MM.1S (cell line): ENCODE measurements around the gene C1orf74.

ENCODE experiments used
- CTCF ChIP-seq: fragments of 300-600 bp; sonication (generic); IDR thresholded peaks from 2 replicates; pipeline ENCODE4 v1.5.1; 2016; ENCODE audit warnings: antibody characterized with exemption, low read length, mixed read lengths
- EZH2 ChIP-seq: fragments of 300-600 bp; sonication (generic); optimal IDR thresholded peaks from 2 replicates; pipeline ENCODE3; 2017; ENCODE audit warnings: low read depth, mild to moderate bottlenecking, antibody characterized with exemption, low read length, mixed read lengths

GRCh38 chr1:209751627-209752231 lies 32.6 kb downstream of the C1orf74 start:
- TF ChIP-seq CTCF, result no peak
- TF ChIP-seq EZH2, result no peak
